Osteocyte (in vitro differentiated cells): ENCODE measurements around the gene OR52I2. TPM values are rescaled to one million over a fixed set of nuclear protein-coding genes. Genes with fewer than 3 reads are reported as not detected.

ENCODE experiments used
- DNase-seq: peaks from one replicate; pipeline ENCODE4 v3.0.0; 2021; ENCODE audit warnings: mixed read lengths; ENCODE audit not compliant: unreplicated experiment; ENCODE audit errors: extremely low spot score
- H3K27ac Mint-ChIP-seq: one replicate; pipeline ENCODE4 v1.8.0; 2021; ENCODE audit warnings: mild to moderate bottlenecking, mixed read lengths; ENCODE audit not compliant: unreplicated experiment
- H3K27me3 Mint-ChIP-seq: one replicate; pipeline ENCODE4 v1.8.0; 2021; ENCODE audit warnings: mixed read lengths; ENCODE audit not compliant: unreplicated experiment
- H3K36me3 Mint-ChIP-seq: one replicate; pipeline ENCODE4 v1.8.0; 2021; ENCODE audit warnings: mixed read lengths; ENCODE audit not compliant: unreplicated experiment
- H3K4me1 Mint-ChIP-seq: one replicate; pipeline ENCODE4 v1.8.0; 2021; ENCODE audit warnings: mixed read lengths; ENCODE audit not compliant: unreplicated experiment
- H3K4me3 Mint-ChIP-seq: one replicate; pipeline ENCODE4 v1.8.0; 2021; ENCODE audit warnings: mild to moderate bottlenecking, moderate library complexity, mixed read lengths; ENCODE audit not compliant: unreplicated experiment
- H3K9me3 Mint-ChIP-seq: one replicate; pipeline ENCODE4 v1.8.0; 2021; ENCODE audit warnings: mixed read lengths; ENCODE audit not compliant: unreplicated experiment
- total RNA-seq: library from RNA; stranded (reverse); gene quantifications from 2 replicates; pipeline ENCODE4 v1.2.1, GENCODE V29; 2021
- TF ChIP-seq, protein P1 (sequence below): fragments of 200-600 bp; sonication (generic); IDR thresholded peaks from 2 replicates; pipeline ENCODE4 v1.5.0; 2021; ENCODE audit warnings: antibody characterized with exemption, mild to moderate bottlenecking, moderate library complexity

Gene OR52I2
- total RNA-seq, 1 donor from 2014 or later: not detected

GRCh38 chr11:4560467-4560866, 21.1 kb upstream of the OR52I2 start:
- TF ChIP-seq, protein P1, sequence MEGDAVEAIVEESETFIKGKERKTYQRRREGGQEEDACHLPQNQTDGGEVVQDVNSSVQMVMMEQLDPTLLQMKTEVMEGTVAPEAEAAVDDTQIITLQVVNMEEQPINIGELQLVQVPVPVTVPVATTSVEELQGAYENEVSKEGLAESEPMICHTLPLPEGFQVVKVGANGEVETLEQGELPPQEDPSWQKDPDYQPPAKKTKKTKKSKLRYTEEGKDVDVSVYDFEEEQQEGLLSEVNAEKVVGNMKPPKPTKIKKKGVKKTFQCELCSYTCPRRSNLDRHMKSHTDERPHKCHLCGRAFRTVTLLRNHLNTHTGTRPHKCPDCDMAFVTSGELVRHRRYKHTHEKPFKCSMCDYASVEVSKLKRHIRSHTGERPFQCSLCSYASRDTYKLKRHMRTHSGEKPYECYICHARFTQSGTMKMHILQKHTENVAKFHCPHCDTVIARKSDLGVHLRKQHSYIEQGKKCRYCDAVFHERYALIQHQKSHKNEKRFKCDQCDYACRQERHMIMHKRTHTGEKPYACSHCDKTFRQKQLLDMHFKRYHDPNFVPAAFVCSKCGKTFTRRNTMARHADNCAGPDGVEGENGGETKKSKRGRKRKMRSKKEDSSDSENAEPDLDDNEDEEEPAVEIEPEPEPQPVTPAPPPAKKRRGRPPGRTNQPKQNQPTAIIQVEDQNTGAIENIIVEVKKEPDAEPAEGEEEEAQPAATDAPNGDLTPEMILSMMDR: no peak
- DNase-seq: no peak
- Mint-ChIP-seq H3K4me1 (no peaks in the 10 kb centered on the region), H3K36me3 (no peaks in the 10 kb centered on the region), H3K9me3 (peaks cover 6% of the 10 kb centered on the region), H3K4me3 (no peak overlapping the region), H3K27me3 (no peaks in the 10 kb centered on the region), H3K27ac (no peak overlapping the region)

DNA sequence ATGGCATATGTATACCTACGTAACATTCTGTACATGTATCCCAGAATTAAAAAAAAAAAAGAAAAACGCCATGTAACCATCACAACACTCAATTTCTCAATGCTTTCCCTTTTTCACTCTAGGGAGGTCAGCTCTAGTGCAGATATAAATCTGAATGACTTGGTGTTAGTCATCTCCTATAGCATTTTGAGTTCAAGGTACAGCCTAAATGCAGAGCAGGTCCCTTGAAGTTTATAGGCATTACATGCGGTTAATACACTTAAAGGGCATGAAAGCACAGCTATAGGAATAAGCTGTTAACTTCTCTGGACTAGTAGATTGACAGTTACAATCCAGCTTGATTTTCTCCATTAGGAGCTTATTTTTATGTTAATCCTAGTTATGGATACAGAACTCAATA, 16.2 kb upstream of the OR52I2 start:
- Mint-ChIP-seq H3K27me3 (no peaks in the 10 kb centered on the region), H3K4me3 (no peak overlapping the region), H3K4me1 (no peaks in the 10 kb centered on the region), H3K36me3 (no peaks in the 10 kb centered on the region), H3K27ac (no peak overlapping the region), H3K9me3 (peaks cover 6% of the 10 kb centered on the region)
- DNase-seq: no peak
- TF ChIP-seq, protein P1: no peak

GRCh38 chr11:4569075-4569474, 12.5 kb upstream of the OR52I2 start:
- DNase-seq: no peak
- Mint-ChIP-seq H3K27me3 (no peaks in the 10 kb centered on the region), H3K4me1 (no peaks in the 10 kb centered on the region), H3K4me3 (no peak overlapping the region), H3K27ac (no peak overlapping the region), H3K36me3 (no peaks in the 10 kb centered on the region), H3K9me3 (peaks cover 2% of the 10 kb centered on the region)
- TF ChIP-seq, protein P1: no peak

DNA sequence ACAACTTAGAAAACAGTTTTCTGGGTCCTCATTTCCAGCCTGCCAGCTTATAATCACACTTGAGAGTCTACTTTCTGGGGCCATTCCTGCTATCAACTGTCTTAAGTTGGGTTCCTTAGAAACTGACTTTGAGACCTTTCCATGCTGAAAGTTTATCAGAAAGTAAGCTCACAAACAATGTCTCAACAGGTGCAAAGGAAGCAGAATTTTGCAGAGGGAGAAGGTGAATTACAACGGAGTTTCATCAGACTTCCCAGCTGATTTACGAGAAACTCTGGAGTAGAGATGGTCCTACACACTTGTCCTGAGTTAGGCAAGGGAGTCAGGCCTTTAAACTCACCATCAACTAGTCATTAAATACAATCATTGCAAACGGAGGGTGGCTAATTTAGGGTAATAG, 4.7 kb upstream of the OR52I2 start:
- Mint-ChIP-seq H3K27ac (no peak overlapping the region), H3K27me3 (peaks cover 18% of the 10 kb centered on the region), H3K4me1 (no peaks in the 10 kb centered on the region), H3K9me3 (no peaks in the 10 kb centered on the region), H3K4me3 (no peak overlapping the region), H3K36me3 (no peaks in the 10 kb centered on the region)
- no peak for DNase-seq
- TF ChIP-seq, protein P1: no peak

DNA sequence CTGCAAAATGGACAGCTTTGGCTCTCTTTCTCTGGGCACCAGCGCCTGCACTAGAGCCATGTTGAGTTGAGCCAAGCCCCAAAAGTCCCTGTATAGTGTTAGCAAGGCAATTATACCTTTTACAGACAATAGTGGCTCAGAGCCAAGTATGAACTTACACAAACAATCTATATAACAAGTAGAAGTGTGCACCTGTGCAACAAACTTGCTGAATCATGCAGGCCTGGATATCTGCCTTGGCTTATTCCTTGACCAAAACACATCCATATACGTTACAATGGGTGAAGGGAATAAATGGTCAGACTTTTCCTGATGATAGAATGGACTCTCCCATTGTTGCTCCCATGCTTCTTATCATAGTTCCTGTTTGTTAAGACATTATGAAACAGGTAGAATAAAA, 3.8 kb upstream of the OR52I2 start:
- Mint-ChIP-seq H3K36me3 (no peaks in the 10 kb centered on the region), H3K9me3 (no peaks in the 10 kb centered on the region), H3K27ac (no peak overlapping the region), H3K4me3 (no peak overlapping the region), H3K4me1 (no peaks in the 10 kb centered on the region), H3K27me3 (peaks cover 18% of the 10 kb centered on the region)
- TF ChIP-seq, protein P1: no peak
- no peak for DNase-seq
